Vagina (tissue), 2 donors: ENCODE results near the gene ZNF385B.

Experiments used
- POLR2A ChIP-seq, 2 donors: fragments of 450-650 bp; IDR thresholded peaks; one replicate each; pipeline ENCODE4 v1.6.1; 2017; ENCODE audit warnings: antibody characterized with exemption in 2 of 2, mild to moderate bottlenecking in 2 of 2, moderate library complexity in 2 of 2
- TF ChIP-seq, protein P1 (sequence below), 3 experiments: fragments of 450-650 bp in 2 of 3; fragments of 200-600 bp in 1 of 3; sonication (generic) in 1 of 3; IDR thresholded peaks; one replicate each; pipeline ENCODE4 v1.5.1; 2017 to 2019; ENCODE audit warnings: antibody characterized with exemption in 3 of 3, mild to moderate bottlenecking in 2 of 3, moderate library complexity in 2 of 3

DNA sequence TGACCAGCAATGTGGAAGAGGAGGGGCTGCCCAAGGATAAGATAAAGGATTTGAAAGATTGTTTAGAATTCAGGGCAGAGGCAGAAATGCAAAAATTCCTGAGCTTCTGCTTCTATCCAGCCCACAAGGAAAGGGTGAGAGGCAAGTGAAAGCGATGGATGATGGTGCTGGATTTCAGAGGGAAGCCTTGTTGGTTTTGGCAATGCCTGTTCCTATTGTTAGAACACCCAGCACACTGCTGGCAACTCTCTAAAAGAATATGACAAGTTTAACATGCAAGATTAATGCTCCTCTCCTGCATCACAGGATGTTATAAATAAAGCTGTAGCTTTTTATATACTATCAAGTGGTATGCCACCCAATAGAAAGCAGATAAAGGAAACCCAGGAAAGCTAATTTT lies 92.6 kb downstream of the ZNF385B start:
- TF ChIP-seq, protein P1, sequence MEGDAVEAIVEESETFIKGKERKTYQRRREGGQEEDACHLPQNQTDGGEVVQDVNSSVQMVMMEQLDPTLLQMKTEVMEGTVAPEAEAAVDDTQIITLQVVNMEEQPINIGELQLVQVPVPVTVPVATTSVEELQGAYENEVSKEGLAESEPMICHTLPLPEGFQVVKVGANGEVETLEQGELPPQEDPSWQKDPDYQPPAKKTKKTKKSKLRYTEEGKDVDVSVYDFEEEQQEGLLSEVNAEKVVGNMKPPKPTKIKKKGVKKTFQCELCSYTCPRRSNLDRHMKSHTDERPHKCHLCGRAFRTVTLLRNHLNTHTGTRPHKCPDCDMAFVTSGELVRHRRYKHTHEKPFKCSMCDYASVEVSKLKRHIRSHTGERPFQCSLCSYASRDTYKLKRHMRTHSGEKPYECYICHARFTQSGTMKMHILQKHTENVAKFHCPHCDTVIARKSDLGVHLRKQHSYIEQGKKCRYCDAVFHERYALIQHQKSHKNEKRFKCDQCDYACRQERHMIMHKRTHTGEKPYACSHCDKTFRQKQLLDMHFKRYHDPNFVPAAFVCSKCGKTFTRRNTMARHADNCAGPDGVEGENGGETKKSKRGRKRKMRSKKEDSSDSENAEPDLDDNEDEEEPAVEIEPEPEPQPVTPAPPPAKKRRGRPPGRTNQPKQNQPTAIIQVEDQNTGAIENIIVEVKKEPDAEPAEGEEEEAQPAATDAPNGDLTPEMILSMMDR (IDR thresholded peaks at IDR 0.05): no peak
- TF ChIP-seq POLR2A (IDR thresholded peaks at IDR 0.05): no peak
